G401.6 (cell line): Measurements from ENCODE around the gene KCNIP4.

ENCODE experiments used
- FAIRE-seq: peaks from 2 replicates; lab custom pipeline; 2012; peaks lifted over from hg19 to GRCh38; lab: Jason Lieb, UNC

The KCNIP4 gene

GRCh38 chr4:21688596-21689265 is 259.8 kb downstream of the KCNIP4 start:
- no peak for FAIRE-seq

- FAIRE-seq: no peak
Measured at GRCh38 chr4:21685911-21686310, 262.7 kb downstream of the KCNIP4 start.

GRCh38 chr4:21680326-21680898 is 268.2 kb downstream of the KCNIP4 start:
- FAIRE-seq: no peak

GRCh38 chr4:21678711-21679110 is 269.9 kb downstream of the KCNIP4 start:
- FAIRE-seq: no peak

GRCh38 chr4:21677173-21677572 is 271.4 kb downstream of the KCNIP4 start:
- no peak for FAIRE-seq

GRCh38 chr4:21664355-21664754 is 284.2 kb downstream of the KCNIP4 start:
- no peak for FAIRE-seq

GRCh38 chr4:21656832-21657231 is 291.7 kb downstream of the KCNIP4 start:
- FAIRE-seq: no peak

- no peak for FAIRE-seq
Measured at GRCh38 chr4:21655031-21655430, 293.5 kb downstream of the KCNIP4 start.

GRCh38 chr4:21652508-21653231 is 295.9 kb downstream of the KCNIP4 start:
- FAIRE-seq: no peak

GRCh38 chr4:21649391-21650090 is 299.0 kb downstream of the KCNIP4 start:
- no peak for FAIRE-seq

GRCh38 chr4:21645776-21646175 is 302.8 kb downstream of the KCNIP4 start:
- no peak for FAIRE-seq

- no peak for FAIRE-seq
Measured at GRCh38 chr4:21641696-21642095, 306.9 kb downstream of the KCNIP4 start.

- FAIRE-seq: no peak
Measured at GRCh38 chr4:21638171-21638725, 310.3 kb downstream of the KCNIP4 start.

- FAIRE-seq: no peak
Measured at GRCh38 chr4:21628916-21629610, 319.5 kb downstream of the KCNIP4 start.

GRCh38 chr4:21628116-21628670 is 320.4 kb downstream of the KCNIP4 start:
- FAIRE-seq: no peak

- no peak for FAIRE-seq
Measured at GRCh38 chr4:21625447-21625846, 323.1 kb downstream of the KCNIP4 start.

GRCh38 chr4:21605006-21605405 is 343.6 kb downstream of the KCNIP4 start:
- FAIRE-seq: no peak

GRCh38 chr4:21596521-21596920 is 352.1 kb downstream of the KCNIP4 start:
- FAIRE-seq: no peak

- FAIRE-seq: no peak
Measured at GRCh38 chr4:21593671-21594001, 354.9 kb downstream of the KCNIP4 start.

GRCh38 chr4:21592970-21593670 is 355.5 kb downstream of the KCNIP4 start:
- no peak for FAIRE-seq

- FAIRE-seq: no peak
Measured at GRCh38 chr4:21577056-21577455, 371.5 kb downstream of the KCNIP4 start.
